K562 (cell line): ENCODE data around the gene RTF2.

Experiments used
- GABPB1 ChIP-seq: sonication (generic); formaldehyde crosslinking; IDR thresholded peaks from 2 replicates; pipeline ENCODE4 v1.8.0; 2022; ENCODE audit warnings: mild to moderate bottlenecking, missing genetic modification reagents
- NFRKB ChIP-seq: fragments of 450-650 bp; IDR thresholded peaks from 2 replicates; pipeline ENCODE4 v1.6.1; 2016; ENCODE audit warnings: low read depth
- POLR2AphosphoS2 ChIP-seq: IDR thresholded peaks from 2 replicates; pipeline ENCODE4 v1.6.1; 2012; ENCODE audit warnings: low read length, improper control_type of control experiment
- SMC3 ChIP-seq: conservative IDR thresholded peaks from 2 replicates; pipeline ENCODE4 v1.6.1; 2011; ENCODE audit warnings: low read depth, low read length, improper control_type of control experiment; ENCODE audit not compliant: insufficient read depth
- TBL1XR1 ChIP-seq, 2 experiments: IDR thresholded peaks; 2 replicates each; pipeline ENCODE4 v1.6.1; 2012; ENCODE audit warnings: improper control_type of control experiment in 2 of 2, low read length in 2 of 2, mild to moderate bottlenecking in 1 of 2
- TF ChIP-seq, protein P1 (sequence below), 3 experiments: IDR thresholded peaks in 2 of 3; conservative IDR thresholded peaks in 1 of 3; 2 replicates each; pipeline ENCODE4 v1.5.1; 2011 to 2012; ENCODE audit warnings: low read length in 3 of 3, mild to moderate bottlenecking in 3 of 3, control low read depth in 2 of 3, improper control_type of control experiment in 1 of 3, inconsistent platforms in 1 of 3, low read depth in 1 of 3, mixed read lengths in 1 of 3, moderate library complexity in 1 of 3; ENCODE audit not compliant: insufficient read depth in 2 of 3
- TF ChIP-seq, protein P2 (sequence below): fragments of 450-650 bp; formaldehyde crosslinking; IDR thresholded peaks from 2 replicates; pipeline ENCODE4 v1.4.0; 2020; ENCODE audit warnings: mild to moderate bottlenecking
- TF ChIP-seq, protein P3 (sequence below), 2 experiments: fragments of 450-650 bp in 1 of 2; sonication (generic) in 1 of 2; formaldehyde crosslinking; conservative IDR thresholded peaks; 2 replicates each; pipeline versions ENCODE4 v1.4.0 to v1.8.1; 2020 to 2022; ENCODE audit warnings: mild to moderate bottlenecking in 1 of 2, missing genetic modification reagents in 1 of 2

DNA sequence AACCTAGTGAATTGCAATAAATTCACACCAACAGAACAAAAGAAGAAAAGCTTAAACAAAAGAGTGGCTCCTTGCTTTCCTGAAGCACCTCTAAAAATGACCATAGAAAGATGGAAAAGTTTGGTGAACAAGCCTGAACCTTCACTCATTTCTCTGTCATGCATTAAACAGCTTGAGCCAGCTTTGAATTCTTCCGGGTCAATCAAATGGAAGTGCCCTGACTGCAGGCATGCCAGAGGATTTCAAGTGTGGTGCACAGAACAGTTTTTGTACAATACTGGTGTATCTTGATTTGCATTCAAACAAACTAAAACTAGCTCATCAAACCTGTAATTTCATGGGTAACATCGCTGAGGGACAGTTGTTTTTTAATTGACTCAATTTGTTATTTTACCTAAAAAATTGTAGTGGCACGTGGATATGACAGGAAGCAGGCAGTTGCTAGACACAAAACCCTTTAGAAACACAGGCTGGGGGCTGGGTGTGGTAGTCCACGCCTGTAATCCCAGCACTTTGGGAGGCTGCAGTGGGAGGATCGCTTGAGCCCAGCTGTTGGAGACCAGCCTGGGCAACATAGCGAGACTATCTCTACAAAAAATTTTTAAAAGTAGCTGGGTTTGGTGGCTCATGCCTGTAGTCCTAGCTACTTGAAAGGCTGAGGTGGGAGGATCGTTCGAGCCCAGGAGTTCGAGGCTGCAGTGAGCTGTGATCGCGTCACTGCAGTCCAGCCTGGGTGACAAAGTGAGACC is 47.3 kb upstream of the RTF2 start:
- TF ChIP-seq SMC3 (no peak), GABPB1 (no peak), TBL1XR1 (IDR thresholded peaks at IDR 0.05; ENCODE audit: low read length in 2 of 2) (no peak), POLR2AphosphoS2 (no peak), NFRKB (no peak)
- TF ChIP-seq, protein P1, sequence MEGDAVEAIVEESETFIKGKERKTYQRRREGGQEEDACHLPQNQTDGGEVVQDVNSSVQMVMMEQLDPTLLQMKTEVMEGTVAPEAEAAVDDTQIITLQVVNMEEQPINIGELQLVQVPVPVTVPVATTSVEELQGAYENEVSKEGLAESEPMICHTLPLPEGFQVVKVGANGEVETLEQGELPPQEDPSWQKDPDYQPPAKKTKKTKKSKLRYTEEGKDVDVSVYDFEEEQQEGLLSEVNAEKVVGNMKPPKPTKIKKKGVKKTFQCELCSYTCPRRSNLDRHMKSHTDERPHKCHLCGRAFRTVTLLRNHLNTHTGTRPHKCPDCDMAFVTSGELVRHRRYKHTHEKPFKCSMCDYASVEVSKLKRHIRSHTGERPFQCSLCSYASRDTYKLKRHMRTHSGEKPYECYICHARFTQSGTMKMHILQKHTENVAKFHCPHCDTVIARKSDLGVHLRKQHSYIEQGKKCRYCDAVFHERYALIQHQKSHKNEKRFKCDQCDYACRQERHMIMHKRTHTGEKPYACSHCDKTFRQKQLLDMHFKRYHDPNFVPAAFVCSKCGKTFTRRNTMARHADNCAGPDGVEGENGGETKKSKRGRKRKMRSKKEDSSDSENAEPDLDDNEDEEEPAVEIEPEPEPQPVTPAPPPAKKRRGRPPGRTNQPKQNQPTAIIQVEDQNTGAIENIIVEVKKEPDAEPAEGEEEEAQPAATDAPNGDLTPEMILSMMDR (IDR thresholded peaks at IDR 0.05 in 2 of 3, conservative IDR thresholded peaks at IDR 0.05 in 1 of 3; ENCODE audit: insufficient read depth in 2 of 3, low read depth in 1 of 3, low read length in 3 of 3): no peak
- TF ChIP-seq, protein P2, sequence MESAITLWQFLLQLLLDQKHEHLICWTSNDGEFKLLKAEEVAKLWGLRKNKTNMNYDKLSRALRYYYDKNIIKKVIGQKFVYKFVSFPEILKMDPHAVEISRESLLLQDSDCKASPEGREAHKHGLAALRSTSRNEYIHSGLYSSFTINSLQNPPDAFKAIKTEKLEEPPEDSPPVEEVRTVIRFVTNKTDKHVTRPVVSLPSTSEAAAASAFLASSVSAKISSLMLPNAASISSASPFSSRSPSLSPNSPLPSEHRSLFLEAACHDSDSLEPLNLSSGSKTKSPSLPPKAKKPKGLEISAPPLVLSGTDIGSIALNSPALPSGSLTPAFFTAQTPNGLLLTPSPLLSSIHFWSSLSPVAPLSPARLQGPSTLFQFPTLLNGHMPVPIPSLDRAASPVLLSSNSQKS (CRISPR knock-in tag): no peak
- TF ChIP-seq, protein P3, sequence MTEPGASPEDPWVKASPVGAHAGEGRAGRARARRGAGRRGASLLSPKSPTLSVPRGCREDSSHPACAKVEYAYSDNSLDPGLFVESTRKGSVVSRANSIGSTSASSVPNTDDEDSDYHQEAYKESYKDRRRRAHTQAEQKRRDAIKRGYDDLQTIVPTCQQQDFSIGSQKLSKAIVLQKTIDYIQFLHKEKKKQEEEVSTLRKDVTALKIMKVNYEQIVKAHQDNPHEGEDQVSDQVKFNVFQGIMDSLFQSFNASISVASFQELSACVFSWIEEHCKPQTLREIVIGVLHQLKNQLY (CRISPR knock-in tag; conservative IDR thresholded peaks at IDR 0.05): no peak
